ENCODE data around the gene AK5.
"Not testable (repeated sequence)": the region's sequence is repeated elsewhere in the genome, so short reads cannot be mapped to it uniquely, and the experiment has no call there.

Gene AK5

DNA sequence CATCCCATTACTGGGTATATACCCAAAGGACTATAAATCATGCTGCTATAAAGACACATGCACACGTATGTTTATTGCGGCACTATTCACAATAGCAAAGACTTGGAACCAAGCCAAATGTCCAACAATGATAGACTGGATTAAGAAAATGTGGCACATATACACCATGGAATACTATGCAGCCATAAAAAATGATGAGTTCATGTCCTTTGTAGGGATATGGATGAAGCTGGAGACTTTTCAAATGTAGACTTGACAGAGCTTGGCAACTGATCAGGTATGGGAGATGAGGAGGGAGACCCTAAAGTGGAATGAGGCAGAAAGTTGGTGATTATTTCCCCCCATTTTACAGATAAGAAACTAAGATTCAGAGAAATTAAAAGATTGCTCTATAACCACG is 230.8 kb downstream of the AK5 start:
- DNase-seq = not testable (repeated sequence)

DNA sequence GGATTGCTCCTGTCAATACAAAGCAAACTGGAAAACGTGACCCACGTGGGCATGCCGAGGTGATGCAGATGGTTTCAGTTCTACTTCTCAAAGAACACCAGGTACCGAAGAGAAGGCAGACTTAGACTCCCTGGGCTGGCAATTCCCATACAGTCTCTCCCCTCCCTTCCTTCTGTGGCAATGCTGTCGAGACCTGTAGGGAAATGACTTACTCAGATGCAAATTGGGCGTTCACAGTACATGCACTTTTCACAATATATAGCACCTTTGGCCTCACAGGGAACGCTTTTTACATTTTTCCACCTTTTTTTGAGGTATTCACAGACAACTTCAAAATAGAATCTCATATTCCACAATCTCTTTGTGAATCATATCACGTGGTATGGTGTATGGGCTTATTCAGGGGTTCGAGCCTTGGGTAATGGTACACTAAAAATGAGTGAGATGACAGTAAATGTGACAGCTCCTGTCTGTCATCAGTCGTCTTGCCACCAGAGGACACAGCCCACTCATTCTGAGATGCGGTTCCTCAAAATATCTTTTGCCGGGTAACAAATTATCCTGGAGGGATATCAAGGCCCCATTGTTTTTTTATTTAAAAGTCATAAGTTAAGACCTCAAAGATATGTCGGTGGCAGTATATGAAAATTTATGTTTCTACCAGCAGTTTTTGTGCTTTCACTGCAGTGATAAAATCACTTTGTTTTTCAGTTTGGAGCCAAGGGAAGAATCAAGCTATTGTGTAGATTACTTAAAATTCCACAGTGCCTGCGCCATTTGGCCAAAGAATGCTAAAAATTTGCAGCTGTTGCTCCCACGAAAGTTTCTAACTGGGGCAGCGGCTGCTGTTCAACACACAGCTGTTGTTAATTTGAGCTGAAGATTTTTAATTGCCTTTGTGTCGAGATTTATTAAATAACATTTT is 232.3 kb downstream of the AK5 start:
- no peak for DNase-seq

DNA sequence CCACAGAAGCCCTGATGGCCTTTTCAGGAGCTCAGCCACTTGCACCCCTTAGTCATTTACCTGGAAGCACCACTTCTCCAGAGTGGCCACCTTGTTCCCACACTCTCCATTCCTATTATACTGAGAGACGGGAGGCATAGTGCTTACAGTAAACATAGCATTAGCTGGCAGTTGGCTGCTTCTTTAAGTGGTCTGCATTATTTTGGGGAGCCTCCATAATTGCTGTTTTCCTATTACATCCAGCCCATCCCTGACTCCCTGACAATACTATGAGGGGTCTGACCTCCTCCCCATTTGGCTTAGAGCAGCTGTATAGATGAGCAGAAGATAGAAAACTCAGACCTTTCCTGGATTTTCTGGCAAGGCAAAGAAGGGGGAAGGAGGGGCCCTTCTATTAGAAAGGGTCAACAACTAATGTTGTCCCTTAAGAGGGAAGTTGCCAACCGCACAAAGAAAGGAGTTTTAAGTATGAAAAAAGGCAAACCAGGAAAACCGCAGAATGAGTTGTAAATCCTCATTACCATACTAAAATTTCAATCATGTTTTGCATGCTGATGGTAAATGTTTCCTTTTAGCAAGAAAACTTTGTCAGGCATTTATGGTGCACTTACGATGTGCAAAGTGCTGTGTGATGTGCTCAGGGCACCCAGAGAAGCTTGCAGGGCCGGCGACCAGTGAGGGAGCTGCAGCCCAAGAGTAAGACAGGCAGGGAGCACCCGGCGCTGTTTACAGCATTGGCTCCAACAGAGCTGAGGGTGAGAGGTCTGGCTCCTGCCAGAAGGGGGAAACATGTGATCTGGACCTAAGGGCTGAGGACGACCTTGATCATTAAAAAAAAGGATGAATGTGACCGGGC is 233.3 kb downstream of the AK5 start:
- DNase-seq = no peak

DNA sequence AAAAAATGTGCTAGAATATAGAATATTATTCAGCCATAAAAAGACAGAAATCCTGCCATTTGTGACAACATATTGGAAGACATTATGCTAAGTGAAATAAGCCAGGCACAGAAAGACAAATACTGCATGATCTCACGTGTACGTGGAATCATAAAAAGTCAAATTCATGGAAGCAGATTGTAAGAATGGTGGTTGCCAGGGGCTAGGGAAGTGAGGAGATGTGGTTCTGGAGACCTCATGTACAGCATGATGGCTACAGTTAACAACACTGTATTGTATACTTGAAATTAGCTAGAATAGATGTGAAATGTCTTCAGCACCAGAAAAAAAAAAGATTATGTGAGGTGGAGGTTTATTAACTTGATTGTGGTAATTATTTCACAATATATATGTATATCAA is 234.3 kb downstream of the AK5 start:
- no peak for DNase-seq

DNA sequence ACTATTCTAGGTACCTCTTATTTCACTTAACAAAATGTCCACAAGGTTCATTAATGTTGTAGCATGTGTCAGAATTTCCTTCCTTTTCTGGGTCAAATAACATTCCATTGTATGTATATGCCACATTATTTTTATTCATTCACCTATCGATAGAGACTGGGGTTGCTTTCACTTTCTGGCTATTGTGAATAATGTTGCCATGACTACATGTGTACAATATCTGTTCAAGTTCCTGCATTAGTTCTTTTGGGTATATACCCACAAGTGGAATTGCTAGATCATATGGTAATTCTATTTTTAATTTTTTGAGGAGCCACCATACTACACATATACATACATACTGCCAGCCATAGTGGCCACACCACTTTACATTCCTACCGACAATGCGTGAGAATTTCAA is 242.2 kb downstream of the AK5 start:
- DNase-seq = no peak

DNA sequence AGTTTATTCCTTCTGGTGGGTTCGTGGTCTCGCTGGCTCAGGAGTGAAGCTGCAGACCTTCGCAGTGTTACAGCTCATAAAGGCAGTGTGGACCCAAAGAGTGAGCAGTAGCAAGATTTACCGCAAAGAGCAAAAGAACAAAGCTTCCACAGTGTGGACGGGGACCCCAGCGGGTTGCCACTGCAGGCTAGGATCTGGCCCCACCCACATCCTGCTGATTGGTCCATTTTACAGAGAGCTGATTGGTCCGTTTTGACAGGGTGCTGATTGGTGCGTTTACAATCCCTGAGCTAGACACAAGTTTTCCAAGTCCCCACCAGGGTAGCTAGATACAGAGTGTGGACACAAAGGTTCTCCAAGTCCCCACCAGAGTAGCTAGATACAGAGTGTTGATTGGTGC is 249.3 kb downstream of the AK5 start:
- DNase-seq = not testable (repeated sequence)

DNA sequence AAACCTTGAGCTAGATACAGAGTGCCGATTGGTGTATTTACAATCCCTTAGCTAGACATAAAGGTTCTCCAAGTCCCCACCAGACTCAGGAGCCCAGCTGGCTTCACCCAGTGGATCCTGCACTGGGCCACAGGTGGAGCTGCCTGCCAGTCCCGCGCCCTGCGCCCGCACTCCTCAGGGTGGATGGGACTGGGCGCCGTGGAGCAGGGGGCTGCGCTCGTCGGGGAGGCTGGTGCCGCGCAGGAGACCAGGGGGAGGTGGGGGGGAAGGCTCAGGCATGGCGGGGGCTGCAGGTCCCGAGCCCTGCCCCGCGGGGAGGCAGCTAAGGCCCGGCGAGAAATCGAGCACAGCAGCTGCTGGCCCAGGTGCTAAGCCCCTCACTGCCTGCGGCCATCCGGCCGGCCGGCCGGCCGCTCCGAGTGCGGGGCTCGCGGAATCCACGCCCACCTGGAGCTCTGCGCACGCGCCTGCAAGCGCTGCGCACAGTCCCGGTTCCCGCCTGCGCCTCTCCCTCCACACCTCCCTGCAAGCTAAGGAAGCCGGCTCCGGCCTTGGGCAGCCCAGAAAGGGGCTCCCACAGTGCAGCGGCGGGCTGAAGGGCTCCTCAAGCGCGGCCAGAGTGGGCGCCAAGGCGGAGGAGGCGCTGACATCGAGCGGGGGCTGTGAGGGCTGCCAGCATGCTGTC is 249.9 kb downstream of the AK5 start:
- not testable (repeated sequence) for DNase-seq

DNA sequence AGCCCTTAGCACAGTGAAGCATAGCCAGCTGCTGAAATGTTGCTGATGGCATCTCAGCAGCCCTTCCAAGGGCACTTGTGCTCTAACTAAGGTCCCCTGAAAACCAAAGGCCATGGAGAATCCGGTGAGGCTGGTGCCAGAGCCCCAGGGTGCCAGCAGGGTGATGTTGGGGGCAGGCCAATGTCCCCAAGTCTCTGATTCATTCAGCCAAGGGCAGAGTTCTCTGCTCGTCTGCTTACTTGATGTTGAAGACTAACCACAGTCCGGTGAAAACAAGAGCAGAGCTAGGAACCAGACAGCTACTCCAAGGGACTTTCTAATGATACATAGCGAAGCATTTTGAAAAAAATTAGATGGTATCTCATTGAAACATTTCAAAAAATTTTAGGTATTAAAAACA is 250.8 kb downstream of the AK5 start:
- no peak for DNase-seq

DNA sequence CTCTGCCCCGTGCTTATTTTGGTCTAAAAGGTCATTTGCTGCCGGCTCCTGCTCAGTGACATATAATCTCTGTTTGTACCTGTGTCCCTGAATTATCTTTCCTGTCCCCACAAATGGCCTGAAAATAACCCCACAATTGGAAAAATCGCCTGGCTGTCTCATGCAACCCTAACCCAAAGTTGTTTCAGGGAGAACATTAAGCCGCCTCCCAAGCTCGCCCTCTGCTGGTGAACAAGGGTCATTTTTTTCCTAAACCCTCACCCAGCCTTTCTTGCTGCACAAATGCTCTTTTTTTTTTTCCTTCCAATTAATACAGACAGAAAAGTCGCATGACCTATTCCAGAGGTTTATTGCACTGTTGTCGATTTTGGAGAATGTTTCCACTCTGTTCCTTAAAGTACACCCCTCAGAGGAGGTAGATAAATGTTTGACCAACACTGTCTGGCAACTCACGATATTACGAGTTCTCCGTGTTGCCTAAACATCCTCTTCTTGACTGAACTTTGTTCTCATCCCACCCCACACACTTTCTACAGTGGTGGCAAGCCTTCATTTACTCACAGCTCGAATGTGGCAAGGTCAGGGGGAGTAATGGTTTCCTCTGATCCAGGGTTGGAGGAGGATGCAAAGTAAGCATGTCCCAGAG is 252.0 kb downstream of the AK5 start:
- DNase-seq = peak; percentile 58

DNA sequence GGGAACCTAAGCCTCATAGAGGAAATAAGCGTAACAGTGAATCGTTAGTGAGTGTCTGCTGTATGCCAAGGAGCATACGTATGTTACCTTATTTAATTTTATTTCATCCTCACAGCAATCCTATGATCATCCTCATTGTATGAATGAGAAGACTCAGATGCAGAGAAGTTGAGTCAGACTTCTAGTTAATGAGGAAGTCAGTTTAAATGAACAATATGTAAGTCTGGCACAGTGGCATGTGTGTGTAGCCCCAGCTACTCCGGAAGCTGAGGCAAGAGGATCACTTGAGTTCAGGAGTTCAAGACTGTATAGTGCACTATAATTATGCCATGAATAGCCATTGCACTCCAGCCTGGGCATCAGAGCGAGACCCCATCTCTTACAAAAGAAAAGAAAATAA is 252.6 kb downstream of the AK5 start:
- no peak for DNase-seq

DNA sequence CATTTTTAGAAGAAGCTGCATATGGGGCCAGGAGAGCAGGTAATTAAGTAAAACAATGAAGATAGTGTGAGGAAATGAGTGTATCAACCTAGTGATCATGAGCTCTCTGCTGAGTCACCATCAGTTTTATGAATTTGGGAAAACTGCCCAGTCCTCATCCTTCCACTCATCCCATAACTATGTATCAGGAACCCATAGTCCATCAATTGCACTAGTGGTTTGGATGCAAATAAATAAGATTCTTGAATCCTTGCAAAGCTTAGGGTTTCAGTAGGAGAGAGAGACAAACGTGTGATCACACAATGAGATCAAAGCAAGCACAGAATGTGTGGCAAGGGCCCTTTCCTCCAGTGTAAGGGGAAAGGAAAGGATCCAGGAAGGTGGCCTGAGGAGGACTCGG is 255.0 kb downstream of the AK5 start:
- no peak for DNase-seq

DNA sequence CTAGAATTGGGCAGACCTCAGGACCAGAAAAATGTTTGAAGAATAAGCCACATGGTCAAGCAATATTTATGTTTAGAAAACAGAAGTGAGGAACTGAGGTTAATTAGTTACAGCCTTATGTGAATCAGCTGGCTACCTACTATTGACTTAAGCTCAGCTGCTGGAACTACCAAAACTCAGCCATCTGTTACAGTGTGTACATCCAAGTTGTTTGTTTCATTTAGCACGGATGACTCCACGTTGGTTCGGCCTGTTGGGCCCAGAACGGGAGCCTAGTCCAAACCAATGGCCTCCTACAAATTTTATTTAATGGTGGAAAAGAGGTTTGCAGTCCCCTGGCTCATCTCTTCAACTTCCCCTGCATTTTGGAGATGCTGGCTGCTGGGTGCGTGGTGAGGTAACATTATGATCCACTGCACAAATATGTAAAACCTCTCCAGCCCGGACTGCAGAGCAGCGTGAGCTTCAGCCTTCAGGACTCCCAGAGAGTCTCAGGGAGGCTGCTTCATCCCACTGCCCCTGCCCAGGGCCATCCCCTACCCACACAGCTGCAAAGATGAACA is 257.2 kb downstream of the AK5 start:
- no peak for DNase-seq

DNA sequence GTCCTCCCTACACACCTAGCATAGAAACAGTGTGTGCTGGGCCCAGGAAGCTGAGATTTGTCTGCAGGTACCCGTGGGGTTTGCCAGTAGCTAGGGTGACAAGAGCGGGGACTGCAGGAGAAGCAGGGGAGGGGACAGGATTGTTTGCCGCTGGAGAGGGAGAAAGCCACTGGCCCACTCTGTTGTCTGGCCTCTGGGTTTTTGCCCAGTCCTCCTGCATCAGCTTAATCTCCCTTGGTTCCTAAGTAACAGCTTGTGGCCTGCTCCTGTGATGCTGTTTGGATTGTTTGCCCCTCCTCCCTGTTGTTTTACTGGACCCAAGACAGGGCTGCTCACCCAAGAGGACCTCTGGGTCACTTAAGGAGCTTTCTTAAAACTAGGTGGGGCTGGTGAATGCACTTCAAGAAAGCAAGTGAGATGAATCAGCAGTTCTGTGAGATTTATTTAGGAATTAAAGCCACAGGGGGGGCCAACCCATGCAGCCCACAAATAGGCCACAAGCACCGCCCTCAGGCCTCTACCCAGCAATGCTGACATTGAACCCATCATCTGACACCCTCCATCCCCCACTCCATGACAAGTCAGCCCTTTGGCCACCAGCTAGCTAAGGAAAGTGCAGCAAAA is 257.8 kb downstream of the AK5 start:
- DNase-seq = no peak

DNA sequence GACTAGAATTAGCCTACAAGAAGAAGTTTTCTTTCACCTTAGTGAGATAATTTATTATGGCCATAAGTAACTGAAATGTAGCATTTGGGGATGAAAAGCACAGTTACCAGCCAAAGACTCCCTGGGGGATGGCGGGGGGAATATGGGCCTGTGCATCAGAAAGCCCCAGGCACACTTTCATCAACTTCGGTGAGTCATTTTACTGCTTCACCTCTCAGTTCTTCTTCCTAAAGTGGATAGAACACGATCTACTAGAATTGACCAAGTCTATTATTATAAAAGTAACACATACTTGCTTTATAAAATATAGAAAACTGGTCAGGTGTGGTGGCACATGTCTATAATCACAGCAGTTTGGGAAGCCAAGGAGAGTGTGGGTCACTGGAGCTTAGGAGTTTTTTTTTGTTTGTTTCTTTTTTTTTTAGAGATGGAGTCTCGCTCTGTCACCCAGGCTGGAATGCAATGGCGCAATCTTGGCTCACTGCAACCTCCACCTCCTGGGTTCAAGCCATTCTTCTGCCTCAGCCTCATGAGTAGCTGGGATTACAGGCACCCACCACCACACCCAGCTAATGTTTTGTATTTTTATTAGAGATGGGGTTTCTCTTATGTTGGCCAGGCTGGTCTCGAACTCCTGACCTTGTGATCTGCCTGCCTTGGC is 258.8 kb downstream of the AK5 start:
- DNase-seq = no peak

DNA sequence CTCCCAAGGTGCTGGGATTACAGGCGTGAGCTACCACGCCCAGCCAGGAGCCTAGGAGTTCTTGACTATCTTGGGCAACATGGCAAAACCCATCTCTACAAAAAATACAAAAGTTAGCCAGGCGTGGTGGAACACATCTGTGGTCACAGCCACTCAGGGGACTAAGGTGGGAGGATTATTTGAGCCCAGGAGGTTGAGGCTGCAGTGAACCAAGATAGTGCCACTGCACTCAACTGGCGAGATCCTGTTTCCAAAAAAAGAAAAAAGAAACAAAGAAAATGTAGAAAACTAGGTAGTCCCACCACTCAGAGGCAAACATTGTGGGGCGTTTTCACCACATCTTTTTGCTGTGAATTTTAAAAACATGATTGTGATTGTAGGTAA is 259.3 kb downstream of the AK5 start:
- no peak for DNase-seq

DNA sequence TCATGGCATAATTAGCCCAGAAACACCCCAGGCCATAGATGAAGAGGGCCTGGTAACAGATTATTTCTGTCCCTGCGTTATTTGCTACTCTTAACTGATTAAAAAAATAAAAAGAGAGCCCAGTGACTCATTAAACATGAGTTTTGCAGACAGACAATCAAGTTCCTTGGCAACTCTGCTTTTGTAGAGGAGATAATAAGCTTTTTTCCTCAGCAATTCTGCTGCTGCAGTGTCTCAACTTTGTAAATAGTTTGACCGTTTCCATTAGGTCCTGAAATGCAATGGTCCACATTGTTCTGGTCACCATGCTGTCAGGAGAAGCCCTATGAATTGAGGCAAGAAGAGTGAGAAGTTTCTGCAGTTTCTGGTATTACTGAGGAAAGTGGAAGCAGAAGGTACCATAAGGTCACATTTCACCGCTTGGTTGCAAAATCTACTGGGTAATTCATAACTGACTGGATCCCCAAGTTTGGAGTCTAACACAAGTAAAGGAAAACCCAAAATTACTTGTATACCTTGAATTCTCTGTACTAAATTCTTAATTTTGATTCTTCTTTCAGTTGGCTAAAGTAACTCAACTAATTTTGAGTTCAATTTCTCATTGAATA is 261.1 kb downstream of the AK5 start:
- DNase-seq = no peak

DNA sequence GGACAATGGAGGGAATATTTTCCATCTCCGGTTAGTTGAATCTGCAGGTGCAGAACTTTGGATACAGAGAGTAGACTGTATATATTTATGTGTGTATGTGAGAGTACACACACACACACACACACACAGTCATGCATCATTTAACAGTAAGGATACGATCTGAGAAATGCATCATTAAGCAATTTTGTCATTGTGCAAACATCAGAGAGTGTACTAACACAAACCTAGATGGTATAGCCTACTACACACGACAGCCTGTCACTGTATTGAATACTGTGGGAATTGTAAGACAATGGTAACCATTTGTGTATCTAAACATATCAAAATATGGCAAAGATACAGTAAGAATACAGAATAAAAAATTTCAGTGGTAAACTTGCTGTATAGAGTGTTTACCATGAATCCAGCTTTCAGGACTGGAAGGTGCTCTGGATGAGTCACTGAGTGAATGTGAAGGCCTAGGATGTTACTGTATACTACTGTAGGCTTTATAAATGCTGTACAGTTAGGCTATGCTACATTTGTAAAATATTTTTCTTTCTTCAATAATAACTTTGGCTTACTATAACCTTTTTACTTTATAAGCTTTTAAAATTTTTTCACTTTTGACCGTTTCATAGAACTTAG is 262.1 kb downstream of the AK5 start:
- DNase-seq = no peak

DNA sequence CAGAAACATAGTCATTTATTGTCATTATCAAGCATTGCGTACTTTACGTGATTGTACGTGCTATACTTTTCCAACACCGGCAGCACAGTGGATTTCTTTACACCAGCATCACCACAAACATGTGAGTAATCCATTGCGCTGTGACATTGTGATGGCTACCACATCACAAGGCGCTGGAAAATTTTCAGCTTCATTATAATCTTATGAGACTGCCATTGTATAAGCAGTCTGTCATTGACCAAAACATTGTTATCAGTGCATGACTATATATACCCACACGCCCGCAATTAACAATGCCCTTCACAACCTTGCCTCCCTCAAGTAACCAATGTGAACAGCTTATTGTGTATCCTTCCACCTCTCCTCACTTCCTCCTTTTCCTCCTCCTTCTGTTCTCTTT is 263.0 kb downstream of the AK5 start:
- DNase-seq = no peak

DNA sequence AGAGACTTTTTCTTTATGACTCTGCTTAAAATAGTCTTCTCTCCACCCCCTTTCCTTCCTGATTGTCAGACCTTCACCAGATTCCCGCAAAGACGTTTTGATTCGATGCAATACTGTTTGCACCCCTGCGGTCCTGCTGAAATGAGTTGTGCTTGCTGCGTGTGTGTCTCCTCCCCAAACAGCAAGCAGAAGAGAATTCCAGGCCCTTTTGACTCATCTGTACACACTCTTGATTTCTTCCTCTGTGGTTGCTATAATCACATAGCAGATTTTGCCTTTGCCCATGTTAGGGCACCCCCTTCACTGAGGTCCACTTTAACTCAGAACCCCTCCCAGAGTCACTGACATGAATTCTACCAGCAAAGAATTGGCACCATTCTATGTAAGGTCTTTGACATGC is 264.2 kb downstream of the AK5 start:
- no peak for DNase-seq

DNA sequence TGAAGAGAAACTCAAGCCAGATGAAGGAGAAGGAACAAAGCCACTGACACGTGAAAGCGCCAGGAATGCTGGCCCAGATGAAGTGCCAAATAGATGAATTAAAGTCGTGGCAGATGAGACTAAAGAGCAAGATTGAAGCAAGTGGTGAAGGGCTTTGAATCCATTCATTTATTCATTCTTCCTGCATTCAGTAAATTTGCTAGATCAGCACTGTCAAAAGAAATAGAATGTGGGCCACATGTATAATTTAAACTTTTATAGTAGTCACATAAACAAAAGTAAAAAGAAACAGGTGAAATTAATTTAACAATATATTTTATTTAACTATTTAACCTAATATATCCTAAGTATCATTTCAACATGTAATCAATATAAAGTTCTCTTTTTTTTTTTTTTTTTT is 265.1 kb downstream of the AK5 start:
- DNase-seq = no peak

DNA sequence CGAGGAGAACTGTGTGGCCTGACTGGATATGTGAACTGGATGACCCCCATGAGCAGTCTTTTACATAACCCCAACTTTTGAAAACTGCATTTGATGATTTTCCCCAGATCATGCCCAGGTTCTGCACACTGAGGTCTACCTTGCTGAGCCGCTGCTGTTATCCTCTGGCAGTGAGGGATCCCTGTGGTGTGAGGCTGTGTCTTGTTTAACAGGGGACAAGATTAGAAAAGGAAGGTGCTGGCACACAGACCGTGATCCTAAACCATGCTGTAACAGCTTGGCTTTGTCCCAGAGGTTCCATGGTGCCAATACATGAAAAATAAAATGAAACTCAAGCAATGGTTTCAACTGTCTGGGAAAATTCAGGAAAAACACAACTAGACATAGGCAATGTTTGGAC is 266.5 kb downstream of the AK5 start:
- DNase-seq = no peak

Measured in CD4-positive, alpha-beta T cell treated with Interferon gamma for 1 hour (primary cell).